ENCODE data around the gene BLNK. TPM values are rescaled to one million over a fixed set of nuclear protein-coding genes. Genes with fewer than 3 reads are reported as not detected.

BLNK gene
- total and polyA plus RNA-seq, 2 donors (not counting 1 experiment from before 2014, with no cell fraction given), result 153 to 205 TPM

DNA sequence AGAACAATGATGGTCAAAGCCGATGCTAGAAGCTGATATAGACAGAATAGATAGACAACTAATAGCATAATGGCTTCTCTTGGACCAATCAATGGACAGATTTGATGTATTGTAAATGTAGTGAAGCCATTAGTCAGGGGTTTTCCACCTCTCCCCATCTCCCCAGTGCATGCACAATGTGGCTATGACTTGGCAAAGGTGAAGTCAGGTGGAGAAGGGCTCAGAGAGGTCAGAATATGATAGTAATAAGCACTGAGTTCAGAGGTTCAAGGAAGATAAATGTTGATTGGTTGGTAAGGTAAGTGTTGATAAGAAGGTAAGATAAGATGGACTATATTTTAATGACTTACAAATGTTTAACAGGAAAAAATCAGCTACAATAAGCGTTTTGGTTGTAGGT is 28.5 kb downstream of the BLNK start:
- Mint-ChIP-seq H3K9me3 (ENCODE audit: insufficient read depth) (peaks cover 3% of the 10 kb centered on the region), H3K4me3 (peak overlapping the region; percentile 66), H3K27me3 (no peaks in the 10 kb centered on the region), H3K27ac (peak overlapping the region; percentile 87), H3K4me1 (peaks cover 81% of the 10 kb centered on the region)
- intact Hi-C loops (cut with micrococcal nuclease), result no loop called here
- ChIA-PET CTCF (interaction anchor here (0.7 to 5.2 kb wide), 4 partner anchors 13 to 50 kb away, joined by 3 to 53 read pairs (median 14); partner anchors contain the start of gene BLNK), POLR2A (no interaction called here)
- Histone ChIP-seq H3K36me3 (replicated peaks in 1 of 2; ENCODE audit: control extremely low read depth in 1 of 2, control insufficient read depth in 1 of 2, extremely low read depth in 1 of 2, insufficient read depth in 2 of 2, low read length in 1 of 2) (peaks cover 16 to 82% of the 10 kb centered on the region in 2 experiments), H4K20me1 (ENCODE audit: control insufficient read depth, insufficient read depth, low read length, poor library complexity, severe bottlenecking) (peaks cover 19% of the 10 kb centered on the region), H3K4me2 (replicated peaks; ENCODE audit: low read depth, low read length, poor library complexity, severe bottlenecking) (peak overlapping the region; percentile 34), H3K4me3 (ENCODE audit: control extremely low read depth in 1 of 5, extremely low read depth in 1 of 5, insufficient read depth in 1 of 5, low read depth in 2 of 5, low read length in 4 of 5) (no peak overlapping the region), H3K79me2 (ENCODE audit: control insufficient read depth, insufficient read depth, low read length) (peaks cover 93% of the 10 kb centered on the region), H3K4me1 (ENCODE audit: control insufficient read depth in 2 of 2, insufficient read depth in 2 of 2, low read length in 2 of 2) (peaks cover 73 to 75% of the 10 kb centered on the region in 2 donors), H3K27ac (ENCODE audit: low read length in 2 of 2) (peak overlapping the region; percentile 45 to 77), H2AFZ (ENCODE audit: insufficient read depth, low read depth, low read length, poor library complexity, severe bottlenecking) (no peak overlapping the region), H3K9me3 (ENCODE audit: control extremely low read depth in 1 of 3, control insufficient read depth in 2 of 3, insufficient read depth in 1 of 3, low read length in 2 of 3) (no peaks in the 10 kb centered on the region), H3K9ac (ENCODE audit: low read length) (peak overlapping the region; percentile 4), H3K27me3 (replicated peaks in 1 of 4; ENCODE audit: control extremely low read depth in 1 of 4, control insufficient read depth in 3 of 4, insufficient read depth in 4 of 4, low read length in 3 of 4) (no peaks in the 10 kb centered on the region)
- no peak for DNase-seq
- TF ChIP-seq EZH2 (IDR thresholded peaks at IDR 0.05; ENCODE audit: borderline replicate concordance, insufficient read depth, low read depth, low read length, poor library complexity, severe bottlenecking), result no peak
- TF ChIP-seq CTCF (IDR thresholded peaks at IDR 0.05), result no peak
- WGBS (ENCODE audit: insufficient coverage), result no CpG with 5 or more reads among the region's 2 CpGs
- no peak for ATAC-seq (ENCODE audit: low read depth)

- Histone ChIP-seq H3K9me3 (ENCODE audit: control extremely low read depth in 1 of 3, control insufficient read depth in 2 of 3, insufficient read depth in 1 of 3, low read length in 2 of 3) (no peaks in the 10 kb centered on the region), H3K27ac (ENCODE audit: low read length in 2 of 2) (peak overlapping the region in 1 of 2 donors; percentile 77), H3K4me2 (replicated peaks; ENCODE audit: low read depth, low read length, poor library complexity, severe bottlenecking) (peak overlapping the region; percentile 39), H3K4me1 (ENCODE audit: control insufficient read depth in 2 of 2, insufficient read depth in 2 of 2, low read length in 2 of 2) (peaks cover 87 to 94% of the 10 kb centered on the region in 2 donors), H3K36me3 (replicated peaks in 1 of 2; ENCODE audit: control extremely low read depth in 1 of 2, control insufficient read depth in 1 of 2, extremely low read depth in 1 of 2, insufficient read depth in 2 of 2, low read length in 1 of 2) (peaks cover 4 to 81% of the 10 kb centered on the region in 2 experiments), H2AFZ (ENCODE audit: insufficient read depth, low read depth, low read length, poor library complexity, severe bottlenecking) (no peak overlapping the region), H4K20me1 (ENCODE audit: control insufficient read depth, insufficient read depth, low read length, poor library complexity, severe bottlenecking) (peaks cover 37% of the 10 kb centered on the region), H3K4me3 (ENCODE audit: control extremely low read depth in 1 of 5, extremely low read depth in 1 of 5, insufficient read depth in 1 of 5, low read depth in 2 of 5, low read length in 4 of 5) (no peak overlapping the region), H3K9ac (ENCODE audit: low read length) (peak overlapping the region; percentile 7), H3K27me3 (replicated peaks in 1 of 4; ENCODE audit: control extremely low read depth in 1 of 4, control insufficient read depth in 3 of 4, insufficient read depth in 4 of 4, low read length in 3 of 4) (no peaks in the 10 kb centered on the region), H3K79me2 (ENCODE audit: control insufficient read depth, insufficient read depth, low read length) (peaks cover 100% of the 10 kb centered on the region)
- Mint-ChIP-seq H3K4me3 (peak overlapping the region; percentile 52), H3K27ac (peak overlapping the region; percentile 90), H3K4me1 (peaks cover 90% of the 10 kb centered on the region), H3K27me3 (no peaks in the 10 kb centered on the region), H3K9me3 (ENCODE audit: insufficient read depth) (no peaks in the 10 kb centered on the region)
- intact Hi-C loops (cut with micrococcal nuclease), result no loop called here
- POLR2A ChIA-PET, result no interaction called here
- no peak for DNase-seq
- CTCF ChIA-PET, result interaction anchor here (0.8 to 18.4 kb wide), 4 partner anchors 8 to 58 kb away, joined by 3 to 964 read pairs (median 22); no protein-coding TSS in a partner anchor
- 13% methylated on average over 4 of the region's 4 CpGs for WGBS (ENCODE audit: insufficient coverage)
- TF ChIP-seq EZH2 (IDR thresholded peaks at IDR 0.05; ENCODE audit: borderline replicate concordance, insufficient read depth, low read depth, low read length, poor library complexity, severe bottlenecking) (no peak), CTCF (IDR thresholded peaks at IDR 0.05) (no peak)
- ATAC-seq (ENCODE audit: low read depth), result no peak
Observed at GRCh38 chr10:96238646-96239623, 32.4 kb downstream of the BLNK start.

Data from B cell (primary cell).